HG02885 (cell line): Measurements from ENCODE around the gene TRPM1.

ENCODE experiments used
- ATAC-seq: cut with Tn5 transposase; IDR thresholded peaks from one replicate; pipeline ENCODE4 v1.9.1; 2021; ENCODE audit warnings: mild to moderate bottlenecking; ENCODE audit not compliant: unreplicated experiment, poor library complexity

TRPM1 gene

DNA sequence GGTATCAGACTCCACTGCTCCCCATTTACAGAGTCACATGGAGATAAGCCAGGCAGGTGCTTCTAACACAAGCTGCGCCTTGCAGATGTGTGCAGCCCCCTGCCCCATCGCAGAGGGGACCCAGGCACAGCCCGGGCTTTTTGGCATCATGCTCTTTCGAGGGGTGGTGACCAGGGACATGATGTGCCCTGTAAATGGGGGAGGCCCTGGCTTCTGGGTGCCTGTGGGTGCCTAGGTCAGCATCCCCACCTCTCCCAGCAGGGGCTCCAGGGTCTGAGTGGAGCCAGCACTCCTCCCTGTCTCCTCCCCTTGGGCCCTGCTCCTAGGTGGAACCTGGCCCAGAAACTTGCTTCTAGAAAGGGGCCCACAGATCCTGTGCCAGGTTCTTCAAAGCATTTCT, 15.2 kb downstream of the TRPM1 start:
- no peak for ATAC-seq

DNA sequence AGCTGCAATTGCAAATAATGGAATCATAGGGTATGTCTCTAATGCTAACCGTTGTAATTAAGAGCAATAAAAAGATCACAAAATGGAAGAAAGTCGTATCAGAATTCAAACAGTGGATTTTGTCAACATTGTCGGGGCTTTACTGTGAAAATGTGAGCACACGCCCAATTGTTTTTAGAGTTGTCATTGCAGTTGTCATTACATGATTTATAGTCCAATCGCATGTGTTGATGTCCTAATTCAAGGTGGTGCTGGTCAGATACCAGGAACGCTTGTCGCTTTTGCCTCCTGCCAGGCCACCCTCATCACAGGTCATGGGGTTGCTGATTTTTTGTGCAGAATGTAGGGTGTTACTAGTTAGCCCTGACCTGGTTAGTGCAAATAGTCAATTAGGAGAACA, 16.2 kb downstream of the TRPM1 start:
- no peak for ATAC-seq

DNA sequence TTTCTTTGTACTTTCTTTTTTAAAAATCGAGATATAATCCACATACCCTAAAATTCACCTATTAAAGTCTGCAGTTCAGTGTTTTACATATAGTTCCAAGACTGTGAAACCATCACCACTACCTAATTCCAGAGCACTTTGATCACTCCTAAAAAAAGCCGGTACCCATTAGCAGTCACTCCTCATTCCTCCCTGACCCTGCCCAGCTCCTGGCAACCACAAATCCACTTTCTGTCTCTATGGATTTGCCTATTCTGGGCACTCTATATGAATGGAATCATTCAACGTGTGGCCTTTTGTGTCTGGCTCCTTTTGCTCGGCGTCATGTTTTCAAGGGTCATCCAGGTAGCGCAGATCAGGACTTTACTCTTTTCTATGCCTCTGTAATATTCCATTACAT, 17.3 kb downstream of the TRPM1 start:
- no peak for ATAC-seq

DNA sequence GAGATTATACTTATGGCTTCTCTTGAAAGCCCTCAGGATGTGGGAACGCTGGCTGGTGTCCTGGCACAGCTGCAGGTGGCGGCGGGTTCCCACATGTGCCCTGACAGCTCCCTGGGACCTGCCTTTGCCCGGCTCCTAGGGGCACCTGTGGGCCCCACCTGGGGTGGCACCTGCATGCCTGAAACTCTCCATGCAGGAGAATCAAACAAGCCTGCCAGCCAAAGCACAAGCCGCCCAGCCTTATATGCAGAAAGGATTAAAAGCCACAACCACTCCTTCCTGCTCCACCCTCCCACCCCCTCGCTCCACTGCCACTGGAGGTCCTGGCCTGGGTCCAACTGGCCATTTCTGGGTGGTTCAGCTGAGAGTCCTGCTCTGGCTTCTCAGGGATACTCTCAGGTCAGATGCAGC, 18.1 kb downstream of the TRPM1 start:
- no peak for ATAC-seq

DNA sequence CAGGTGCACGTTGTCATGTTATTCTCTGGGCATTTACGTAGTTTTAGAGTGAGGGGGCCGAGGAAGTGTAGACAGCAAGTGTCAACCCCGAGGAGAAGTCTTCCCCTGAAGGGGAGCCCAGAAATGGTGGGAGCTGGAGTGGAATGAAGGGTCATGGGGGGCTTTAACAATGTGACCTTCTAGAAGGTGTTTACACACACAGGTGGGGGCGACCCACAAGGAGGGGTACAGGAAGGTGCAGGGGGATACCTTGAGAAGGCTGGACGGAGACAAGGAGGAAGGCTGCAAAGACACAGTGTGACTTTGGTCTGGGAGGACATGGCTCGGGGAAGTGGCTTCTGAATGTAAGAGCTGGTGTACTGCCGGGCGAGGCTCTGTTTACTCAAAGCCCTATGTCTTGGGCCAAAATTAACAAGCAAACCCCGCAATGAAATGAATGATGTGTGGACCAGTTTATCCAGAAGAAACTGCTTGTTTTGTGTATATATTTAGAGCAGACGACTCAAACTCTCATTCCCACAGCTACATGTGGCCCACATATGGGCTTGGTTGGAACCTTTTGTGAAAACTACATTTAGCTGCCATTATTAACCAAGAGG, 18.7 kb downstream of the TRPM1 start:
- no peak for ATAC-seq

DNA sequence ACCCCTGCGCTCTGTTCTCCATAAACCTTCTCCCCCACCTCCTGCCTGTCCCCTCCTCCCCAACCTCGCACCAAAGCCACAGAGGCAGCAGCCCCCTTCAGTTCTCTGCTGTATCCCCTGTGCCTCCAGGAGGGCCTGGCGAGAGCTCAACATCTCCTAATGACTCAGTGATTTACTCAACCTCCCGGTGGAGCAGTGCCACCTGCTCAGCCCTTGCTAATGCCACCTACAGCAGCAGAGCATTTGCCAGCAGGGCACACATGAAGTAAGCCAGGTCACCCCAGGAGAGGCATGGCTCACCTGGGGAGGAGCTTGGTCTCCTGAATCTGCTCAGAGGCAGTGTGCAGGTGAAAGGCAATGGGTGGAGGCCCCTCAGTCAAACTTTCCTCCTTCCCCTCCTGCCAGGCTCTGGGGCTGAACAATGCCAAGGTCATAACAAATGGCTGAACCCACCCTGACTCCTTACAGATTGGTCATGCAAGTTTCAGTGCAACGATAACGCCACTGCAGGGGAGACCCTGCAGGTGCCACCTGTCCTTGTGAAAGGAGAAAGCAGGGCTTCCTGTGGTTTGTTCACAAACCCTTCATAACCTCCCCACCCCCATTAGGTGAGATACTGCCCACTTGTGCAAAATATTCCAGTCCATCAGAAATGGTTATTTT, 19.8 kb downstream of the TRPM1 start:
- ATAC-seq: no peak

DNA sequence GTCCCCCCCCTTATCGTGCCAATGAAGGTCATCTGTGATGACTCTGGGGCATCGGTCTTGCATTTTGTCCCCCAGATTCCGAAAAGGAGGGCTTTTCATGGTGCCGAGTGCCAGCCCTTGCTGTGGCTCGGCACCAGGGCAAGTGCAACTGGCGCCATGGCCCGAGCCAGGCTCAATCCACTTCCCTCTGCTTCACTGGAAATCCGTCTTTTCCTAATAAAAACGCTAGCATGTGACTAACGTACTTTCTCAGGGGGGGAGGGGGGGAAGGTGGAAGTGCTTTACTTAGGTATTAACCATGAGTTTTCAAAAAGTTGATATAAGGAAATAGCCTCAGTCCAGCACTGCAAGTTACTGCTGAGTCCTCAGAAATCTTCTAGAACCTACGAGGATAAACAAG, 20.5 kb downstream of the TRPM1 start:
- ATAC-seq: no peak

DNA sequence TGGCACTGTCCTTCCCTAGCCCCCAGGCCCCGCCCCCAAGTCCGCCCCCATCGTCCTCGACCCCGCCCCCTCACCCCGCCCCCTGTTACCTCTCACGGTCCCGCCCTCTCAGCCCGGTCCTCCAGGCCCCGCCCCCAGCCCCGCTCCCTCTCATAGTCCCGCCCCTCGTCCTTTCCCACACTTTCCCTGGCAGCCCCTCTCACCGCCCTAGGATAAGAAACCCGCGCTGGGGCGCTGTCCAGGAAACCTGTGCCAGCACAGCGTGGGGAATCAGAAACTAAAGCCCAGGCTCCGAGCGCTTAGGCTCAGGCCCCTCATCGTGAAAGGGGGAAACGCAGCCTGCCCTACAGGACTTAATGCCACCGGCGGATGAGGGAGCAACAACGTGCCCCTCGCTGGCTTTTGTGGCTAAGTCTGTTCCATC, 20.9 kb downstream of the TRPM1 start:
- no peak for ATAC-seq

DNA sequence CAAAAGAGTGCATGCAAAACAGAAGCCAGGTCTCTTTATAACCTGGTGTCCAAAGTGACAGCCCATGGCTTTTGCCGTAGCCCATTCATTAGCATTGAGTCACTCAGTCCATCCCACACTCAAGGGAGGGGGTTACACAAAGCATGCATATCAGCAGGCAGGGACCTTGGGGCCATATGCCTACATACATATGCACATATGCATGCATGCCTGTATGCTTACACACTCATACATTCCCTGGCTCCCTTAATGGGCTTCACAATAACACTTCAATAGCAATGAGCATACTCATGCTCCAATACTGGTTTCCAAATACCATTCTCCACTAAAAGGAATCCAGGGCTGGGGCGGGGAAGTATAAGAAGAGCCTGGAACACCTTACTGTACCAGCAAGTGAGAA, 22.0 kb downstream of the TRPM1 start:
- ATAC-seq: no peak

DNA sequence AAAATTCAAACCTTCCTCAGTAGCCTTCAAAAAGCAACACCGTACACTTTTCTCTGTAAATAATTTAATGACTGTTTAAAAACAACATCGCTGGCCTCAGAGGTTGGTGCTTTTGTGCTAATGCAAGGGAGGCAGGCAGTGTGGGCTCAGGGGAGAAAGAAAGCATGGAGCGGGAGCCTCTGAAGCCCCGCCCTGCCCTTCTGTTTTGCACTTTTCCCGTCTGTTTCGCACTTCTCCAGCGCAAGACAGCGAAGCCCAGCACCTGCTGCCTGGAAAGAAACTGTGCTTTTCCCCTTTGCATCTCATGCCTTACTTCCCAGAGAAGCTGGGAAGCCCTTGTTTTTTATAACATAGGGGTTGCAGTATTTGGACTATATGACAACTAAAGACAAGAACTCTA, 23.1 kb downstream of the TRPM1 start:
- no peak for ATAC-seq

DNA sequence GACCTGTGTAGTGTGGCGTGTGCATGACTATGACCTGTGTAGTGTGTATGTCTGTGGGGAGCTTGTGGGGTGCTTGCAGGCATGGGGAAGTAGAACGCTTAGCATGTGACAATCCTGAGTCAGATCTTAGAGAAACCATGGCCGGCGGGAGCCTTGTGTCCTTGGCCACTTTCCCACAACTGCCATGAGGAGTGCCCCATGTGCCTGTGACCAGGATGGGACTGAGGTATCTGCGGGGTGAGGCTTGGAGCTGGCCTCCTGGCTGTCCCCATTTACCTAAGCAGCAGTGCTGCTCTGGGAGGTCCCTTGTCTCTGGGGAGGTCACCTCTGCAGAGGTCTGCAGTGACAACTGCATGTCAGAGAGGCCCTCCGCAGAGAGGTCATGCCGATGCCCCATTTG, 23.6 kb downstream of the TRPM1 start:
- ATAC-seq: no peak

DNA sequence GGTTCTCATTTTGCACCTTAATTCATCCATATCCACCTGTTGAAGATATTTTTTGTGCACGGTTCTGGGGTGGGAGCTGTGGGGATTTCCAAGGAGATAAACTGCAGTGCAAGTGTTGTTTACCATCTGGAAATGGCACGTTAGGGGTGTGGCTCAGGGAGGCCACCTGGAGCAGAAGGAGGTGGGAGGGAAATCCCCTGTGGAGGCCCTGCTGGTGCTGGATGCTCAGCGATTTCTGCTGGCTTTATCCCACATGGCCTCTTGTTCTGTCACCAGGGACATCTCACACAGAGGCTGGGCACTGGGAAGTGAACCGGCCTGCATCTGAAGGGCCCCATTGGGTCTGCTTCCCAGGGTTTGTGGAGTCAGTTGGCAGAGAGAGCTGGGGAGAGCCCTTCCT, 24.3 kb downstream of the TRPM1 start:
- no peak for ATAC-seq

DNA sequence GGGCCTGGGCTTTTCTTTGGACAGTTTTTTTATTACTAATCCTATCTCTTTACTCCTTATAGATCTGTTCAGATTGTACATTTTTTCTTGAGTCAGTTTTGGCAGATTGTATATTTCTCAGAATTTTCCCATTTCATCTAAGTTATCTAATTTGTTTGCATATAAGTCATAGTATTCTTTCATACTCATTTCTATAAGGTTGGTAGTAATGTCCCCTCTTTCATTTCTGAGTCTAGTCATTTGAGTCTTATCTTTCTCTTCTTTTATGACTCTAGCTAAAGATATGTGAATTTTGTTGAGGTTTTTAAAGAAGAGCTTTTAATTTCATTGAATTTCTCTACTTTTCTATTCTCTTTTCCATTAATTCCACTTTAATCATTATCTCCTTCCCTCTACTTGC, 27.2 kb downstream of the TRPM1 start:
- ATAC-seq: no peak

DNA sequence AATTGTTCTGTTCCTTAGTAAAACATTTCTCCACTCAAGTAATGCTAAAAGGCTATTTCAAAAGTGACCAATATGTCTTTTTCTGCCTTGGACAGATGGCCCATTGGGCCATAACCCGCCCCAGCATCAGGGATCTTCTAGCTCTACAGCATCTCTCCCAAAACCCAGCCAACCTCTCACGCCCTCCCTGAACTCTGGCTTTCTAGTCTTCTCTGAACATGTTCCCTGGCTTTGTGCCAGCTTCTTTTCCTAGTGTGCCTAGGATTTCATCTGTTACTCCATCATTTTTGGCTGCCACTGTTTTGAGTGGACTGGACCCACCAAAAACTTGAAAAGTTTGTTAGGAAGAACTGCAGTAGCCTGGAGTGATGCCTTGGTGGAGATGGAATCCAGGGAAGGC, 30.7 kb downstream of the TRPM1 start:
- ATAC-seq: no peak

DNA sequence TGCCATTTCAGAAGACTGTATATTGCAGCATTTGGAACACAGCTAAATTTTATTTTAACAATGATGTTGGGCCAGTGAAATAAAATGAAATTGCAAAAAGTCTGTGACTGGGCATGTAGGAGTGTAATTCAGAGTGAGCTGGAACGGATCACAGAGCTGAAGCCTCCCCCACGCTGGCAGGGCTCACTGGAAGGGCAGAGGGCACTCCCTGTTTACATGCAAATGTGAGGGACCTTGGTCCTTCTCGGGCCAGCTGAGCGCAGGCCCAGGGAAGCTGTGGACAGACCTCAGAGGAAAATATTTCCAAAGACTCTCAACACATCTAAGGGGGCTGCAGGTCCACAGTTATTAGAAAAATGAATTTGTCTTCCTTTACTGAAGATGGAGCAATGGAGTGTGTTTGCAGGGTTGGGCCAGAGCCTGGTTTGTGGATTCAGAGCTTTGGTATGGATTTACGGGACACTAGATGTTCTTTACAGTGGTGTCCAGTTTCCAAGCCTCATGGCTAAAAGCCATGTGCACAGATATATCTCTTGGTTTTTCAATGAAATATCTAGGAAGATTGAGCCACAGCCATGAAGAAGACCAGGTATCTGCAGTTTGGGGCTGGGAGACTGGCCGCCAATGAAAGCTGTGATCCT, 32.0 kb downstream of the TRPM1 start:
- no peak for ATAC-seq

DNA sequence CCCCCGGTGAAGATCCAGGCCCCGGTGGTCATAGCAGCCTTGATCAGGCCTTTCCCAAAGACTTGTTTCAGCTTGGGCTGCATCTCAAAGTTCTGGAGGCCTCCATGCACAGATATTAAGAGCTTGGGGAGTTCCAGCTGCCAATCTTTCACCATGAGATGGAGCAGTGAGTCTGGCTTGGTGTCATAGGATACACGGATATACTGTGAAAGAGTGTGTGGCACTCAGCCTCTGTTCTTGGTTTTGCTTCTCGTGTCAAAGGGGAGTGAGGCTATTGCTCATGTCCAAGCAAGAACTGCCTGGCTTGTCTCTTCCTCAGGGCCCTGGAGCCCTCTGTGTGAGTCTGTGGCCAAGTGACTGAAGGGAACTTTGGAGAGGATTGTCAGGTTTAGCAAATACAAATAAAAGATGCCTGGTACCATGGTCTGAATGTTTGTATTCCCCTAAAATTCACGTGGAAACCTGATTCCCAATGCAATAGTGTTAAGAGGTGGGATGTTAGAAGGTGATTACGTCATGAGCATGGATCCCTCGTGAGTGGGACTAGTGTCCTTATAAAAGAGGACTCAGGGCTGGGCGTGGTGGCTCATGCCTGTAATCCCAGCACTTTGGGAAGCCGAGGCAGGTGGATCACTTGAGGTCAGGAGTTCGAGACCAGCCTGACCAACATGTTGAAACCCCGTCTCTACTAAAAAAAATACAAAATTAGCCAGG, 33.5 kb downstream of the TRPM1 start:
- ATAC-seq: no peak

DNA sequence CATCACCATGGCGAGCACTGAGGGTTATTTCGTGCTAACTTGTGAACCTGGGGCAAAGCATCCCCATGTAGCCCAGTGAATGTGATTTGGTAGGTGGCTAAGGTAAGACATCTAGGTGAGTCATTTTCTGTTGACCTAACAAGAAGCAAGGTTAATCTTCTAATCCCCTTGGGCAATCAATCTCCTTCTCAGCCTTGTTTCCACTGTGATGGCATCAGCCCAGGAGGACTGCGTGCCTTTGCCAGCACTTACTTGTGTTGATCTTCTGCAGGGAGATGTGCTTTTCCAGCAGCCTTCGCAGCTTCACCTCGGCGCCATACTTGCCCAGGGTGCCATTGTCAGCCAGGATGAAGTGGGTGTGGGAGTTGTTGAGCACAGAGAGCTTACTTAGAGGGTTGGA, 35.7 kb downstream of the TRPM1 start:
- no peak for ATAC-seq

DNA sequence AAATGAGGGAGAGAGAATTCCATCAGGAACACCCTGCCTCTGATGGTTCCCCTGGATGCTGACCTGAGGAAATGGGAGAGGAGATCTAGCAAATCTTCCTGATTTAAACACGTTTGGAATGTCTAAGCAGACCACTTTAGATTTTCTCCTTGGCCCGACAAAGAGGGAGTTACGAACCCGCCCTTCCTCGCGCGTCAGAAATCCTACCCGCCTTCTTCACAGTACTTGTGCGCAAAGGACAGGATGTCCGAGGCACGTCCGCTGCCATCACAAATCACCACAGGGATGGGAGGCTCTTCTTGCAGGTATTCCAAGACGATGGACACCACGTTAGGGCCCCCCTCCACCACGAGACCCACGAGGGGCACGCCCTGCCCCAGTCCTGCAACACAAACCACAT, 38.6 kb downstream of the TRPM1 start:
- no peak for ATAC-seq

DNA sequence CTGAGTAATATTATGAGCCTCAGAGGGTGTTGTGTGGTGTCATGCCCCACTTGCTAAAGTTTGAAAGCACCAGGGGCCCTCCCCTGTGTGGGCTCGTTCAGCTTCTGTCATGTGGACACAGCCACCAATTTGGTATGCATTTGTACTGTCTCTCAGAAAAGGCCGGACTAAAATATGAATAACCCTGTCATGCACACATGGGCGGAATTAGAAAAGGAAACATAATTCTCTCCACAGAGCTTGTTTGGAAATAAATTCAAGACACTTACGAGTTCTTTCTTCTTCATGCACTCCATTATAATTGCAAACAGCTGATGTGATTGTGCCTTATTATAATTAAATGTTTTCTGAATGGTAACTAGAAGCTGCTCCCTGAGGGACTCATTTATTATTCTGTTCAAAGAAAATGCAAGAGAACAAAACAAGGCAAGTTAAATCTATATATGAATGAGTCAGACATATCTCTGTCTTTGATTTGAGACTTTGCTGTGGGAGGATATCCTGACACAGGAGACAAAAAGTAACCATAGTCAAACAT, 39.1 kb downstream of the TRPM1 start:
- ATAC-seq: no peak

DNA sequence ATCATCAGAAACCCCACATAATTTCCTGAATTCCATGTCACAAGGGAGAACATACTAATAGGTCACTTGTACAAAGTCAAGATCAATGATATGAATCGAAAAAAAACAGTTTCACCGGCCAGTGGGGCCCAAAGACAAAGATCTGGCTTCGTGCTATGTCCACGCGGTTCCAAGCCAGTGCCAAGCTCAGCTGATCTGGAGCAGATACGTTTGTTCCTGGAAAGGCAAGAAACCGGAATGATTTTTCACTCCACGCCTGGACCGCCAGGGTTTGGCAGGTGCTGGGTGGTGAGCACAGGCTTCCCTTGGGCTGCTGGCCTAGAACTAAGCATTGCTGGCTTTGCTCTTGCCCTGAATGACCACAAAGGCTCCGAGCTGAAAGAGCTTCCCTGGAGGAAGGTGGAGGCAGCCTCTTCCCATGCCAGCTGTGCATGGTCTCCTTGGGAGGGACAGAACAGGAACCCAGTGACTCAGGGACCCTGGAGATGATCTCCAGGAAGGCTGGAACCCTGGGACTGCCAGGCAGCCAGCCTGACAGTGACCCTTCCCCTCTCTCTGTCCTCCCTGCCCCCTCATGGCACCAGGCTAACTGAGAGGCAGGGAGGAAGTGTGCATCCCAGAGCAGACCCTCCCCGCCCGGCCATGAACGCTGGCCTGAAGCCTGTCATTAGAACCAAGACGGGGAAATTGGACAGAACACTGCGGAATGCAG, 40.9 kb downstream of the TRPM1 start:
- no peak for ATAC-seq
